Thyroid gland (tissue), 4 donors: ENCODE results near the gene PRLH.
A peak's percentile ranks its signal among the peaks of the same experiment; 100 is the strongest.

Experiments
- POLR2A ChIP-seq, 2 donors: fragments of 450-650 bp; IDR thresholded peaks; one replicate each; pipeline ENCODE4 v1.6.1; 2017; ENCODE audit warnings: antibody characterized with exemption in 2 of 2, mild to moderate bottlenecking in 2 of 2, moderate library complexity in 1 of 2
- TF ChIP-seq, protein P1 (sequence below), 6 experiments: fragments of 200-600 bp in 3 of 6; fragments of 450-650 bp in 3 of 6; sonication (generic) in 3 of 6; IDR thresholded peaks; one replicate each; pipeline ENCODE4 v1.5.1; 2016 to 2019; ENCODE audit warnings: antibody characterized with exemption in 6 of 6, mild to moderate bottlenecking in 2 of 6, inconsistent platforms in 1 of 6, moderate library complexity in 1 of 6

DNA sequence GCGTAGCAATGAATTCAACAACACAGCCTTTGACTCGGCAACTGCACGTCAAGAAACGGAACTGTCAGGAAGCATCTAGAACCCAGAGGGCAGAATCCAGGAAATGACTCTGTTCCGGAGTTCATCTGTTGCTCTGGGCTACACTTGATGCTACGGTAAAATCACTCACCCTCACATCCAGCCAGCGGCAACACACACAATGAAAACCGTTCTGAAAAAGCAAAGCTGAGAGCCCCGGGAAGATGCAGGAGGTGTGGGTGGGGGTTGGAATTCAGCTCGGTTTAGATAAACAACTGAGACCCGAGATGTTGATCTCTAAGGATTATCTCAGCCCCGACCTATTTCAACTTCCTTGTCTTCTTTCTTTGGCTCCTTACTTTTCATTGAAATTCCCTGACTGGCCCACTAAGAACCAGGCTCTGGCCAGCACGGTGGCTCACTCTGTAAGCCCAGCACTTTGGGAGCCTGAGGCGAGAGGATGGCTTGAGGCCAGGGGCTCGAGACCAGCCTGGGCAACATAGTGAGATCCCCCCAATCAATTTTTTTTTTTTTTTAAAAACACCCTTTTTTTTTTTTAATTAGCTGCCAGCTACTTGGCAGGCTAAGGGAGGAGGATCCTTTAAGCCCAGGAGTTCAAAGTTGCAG, 37.5 kb downstream of the PRLH start:
- TF ChIP-seq, protein P1, sequence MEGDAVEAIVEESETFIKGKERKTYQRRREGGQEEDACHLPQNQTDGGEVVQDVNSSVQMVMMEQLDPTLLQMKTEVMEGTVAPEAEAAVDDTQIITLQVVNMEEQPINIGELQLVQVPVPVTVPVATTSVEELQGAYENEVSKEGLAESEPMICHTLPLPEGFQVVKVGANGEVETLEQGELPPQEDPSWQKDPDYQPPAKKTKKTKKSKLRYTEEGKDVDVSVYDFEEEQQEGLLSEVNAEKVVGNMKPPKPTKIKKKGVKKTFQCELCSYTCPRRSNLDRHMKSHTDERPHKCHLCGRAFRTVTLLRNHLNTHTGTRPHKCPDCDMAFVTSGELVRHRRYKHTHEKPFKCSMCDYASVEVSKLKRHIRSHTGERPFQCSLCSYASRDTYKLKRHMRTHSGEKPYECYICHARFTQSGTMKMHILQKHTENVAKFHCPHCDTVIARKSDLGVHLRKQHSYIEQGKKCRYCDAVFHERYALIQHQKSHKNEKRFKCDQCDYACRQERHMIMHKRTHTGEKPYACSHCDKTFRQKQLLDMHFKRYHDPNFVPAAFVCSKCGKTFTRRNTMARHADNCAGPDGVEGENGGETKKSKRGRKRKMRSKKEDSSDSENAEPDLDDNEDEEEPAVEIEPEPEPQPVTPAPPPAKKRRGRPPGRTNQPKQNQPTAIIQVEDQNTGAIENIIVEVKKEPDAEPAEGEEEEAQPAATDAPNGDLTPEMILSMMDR (IDR thresholded peaks at IDR 0.05) = no peak
- peak in 1 of 2 donors; percentile 63 for TF ChIP-seq POLR2A (IDR thresholded peaks at IDR 0.05)
